ENCODE measurements around the gene SPIRE1.

The SPIRE1 gene

DNA sequence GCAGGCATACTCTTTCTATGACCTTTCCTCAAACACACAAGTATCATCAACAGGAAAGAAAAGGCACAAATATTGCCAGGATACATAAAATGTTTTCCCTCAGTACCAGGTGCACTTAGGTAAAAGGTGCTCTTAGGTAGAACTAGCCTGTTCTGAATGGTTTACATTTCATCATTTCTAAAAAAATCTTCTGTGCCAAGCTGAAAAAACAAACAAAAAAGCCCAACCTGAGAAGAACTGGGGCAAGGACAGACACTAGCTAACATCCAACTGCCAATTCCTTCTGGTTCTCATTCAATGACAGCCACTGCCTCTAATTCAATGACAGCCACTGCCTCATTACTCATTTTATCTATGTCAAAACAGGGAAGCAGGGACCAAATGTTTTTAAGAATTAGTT, 68.5 kb downstream of the SPIRE1 start:
- TF ChIP-seq, protein P1, sequence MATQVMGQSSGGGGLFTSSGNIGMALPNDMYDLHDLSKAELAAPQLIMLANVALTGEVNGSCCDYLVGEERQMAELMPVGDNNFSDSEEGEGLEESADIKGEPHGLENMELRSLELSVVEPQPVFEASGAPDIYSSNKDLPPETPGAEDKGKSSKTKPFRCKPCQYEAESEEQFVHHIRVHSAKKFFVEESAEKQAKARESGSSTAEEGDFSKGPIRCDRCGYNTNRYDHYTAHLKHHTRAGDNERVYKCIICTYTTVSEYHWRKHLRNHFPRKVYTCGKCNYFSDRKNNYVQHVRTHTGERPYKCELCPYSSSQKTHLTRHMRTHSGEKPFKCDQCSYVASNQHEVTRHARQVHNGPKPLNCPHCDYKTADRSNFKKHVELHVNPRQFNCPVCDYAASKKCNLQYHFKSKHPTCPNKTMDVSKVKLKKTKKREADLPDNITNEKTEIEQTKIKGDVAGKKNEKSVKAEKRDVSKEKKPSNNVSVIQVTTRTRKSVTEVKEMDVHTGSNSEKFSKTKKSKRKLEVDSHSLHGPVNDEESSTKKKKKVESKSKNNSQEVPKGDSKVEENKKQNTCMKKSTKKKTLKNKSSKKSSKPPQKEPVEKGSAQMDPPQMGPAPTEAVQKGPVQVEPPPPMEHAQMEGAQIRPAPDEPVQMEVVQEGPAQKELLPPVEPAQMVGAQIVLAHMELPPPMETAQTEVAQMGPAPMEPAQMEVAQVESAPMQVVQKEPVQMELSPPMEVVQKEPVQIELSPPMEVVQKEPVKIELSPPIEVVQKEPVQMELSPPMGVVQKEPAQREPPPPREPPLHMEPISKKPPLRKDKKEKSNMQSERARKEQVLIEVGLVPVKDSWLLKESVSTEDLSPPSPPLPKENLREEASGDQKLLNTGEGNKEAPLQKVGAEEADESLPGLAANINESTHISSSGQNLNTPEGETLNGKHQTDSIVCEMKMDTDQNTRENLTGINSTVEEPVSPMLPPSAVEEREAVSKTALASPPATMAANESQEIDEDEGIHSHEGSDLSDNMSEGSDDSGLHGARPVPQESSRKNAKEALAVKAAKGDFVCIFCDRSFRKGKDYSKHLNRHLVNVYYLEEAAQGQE (IDR thresholded peaks at IDR 0.05; ENCODE audit: low read depth), result no peak
- TF ChIP-seq EGR1 (IDR thresholded peaks at IDR 0.05), result no peak
- no peak for TF ChIP-seq YY1 (IDR thresholded peaks at IDR 0.05; ENCODE audit: low read depth)
- TF ChIP-seq TEAD4 (IDR thresholded peaks at IDR 0.05), result no peak
- TF ChIP-seq FOXM1 (IDR thresholded peaks at IDR 0.05; ENCODE audit: borderline replicate concordance, low read depth), result no peak
- no peak for TF ChIP-seq EP300 (IDR thresholded peaks at IDR 0.05; ENCODE audit: borderline replicate concordance)
- TF ChIP-seq TAF1 (IDR thresholded peaks at IDR 0.05; ENCODE audit: low read depth), result no peak
- no peak for TF ChIP-seq TCF12 (IDR thresholded peaks at IDR 0.05; ENCODE audit: low read depth)
- TF ChIP-seq RAD21 (IDR thresholded peaks at IDR 0.05; ENCODE audit: low read depth), result no peak
- TF ChIP-seq CREB1 (IDR thresholded peaks at IDR 0.05; ENCODE audit: low read depth), result no peak
- no peak for TF ChIP-seq NFIC (IDR thresholded peaks at IDR 0.05)
- TF ChIP-seq, protein P2, sequence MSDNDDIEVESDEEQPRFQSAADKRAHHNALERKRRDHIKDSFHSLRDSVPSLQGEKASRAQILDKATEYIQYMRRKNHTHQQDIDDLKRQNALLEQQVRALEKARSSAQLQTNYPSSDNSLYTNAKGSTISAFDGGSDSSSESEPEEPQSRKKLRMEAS (IDR thresholded peaks at IDR 0.05), result no peak
- TF ChIP-seq CEBPB (IDR thresholded peaks at IDR 0.05), result no peak
- TF ChIP-seq, protein P3, sequence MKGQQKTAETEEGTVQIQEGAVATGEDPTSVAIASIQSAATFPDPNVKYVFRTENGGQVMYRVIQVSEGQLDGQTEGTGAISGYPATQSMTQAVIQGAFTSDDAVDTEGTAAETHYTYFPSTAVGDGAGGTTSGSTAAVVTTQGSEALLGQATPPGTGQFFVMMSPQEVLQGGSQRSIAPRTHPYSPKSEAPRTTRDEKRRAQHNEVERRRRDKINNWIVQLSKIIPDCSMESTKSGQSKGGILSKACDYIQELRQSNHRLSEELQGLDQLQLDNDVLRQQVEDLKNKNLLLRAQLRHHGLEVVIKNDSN (IDR thresholded peaks at IDR 0.05), result no peak
- no peak for TF ChIP-seq ZBTB7A (IDR thresholded peaks at IDR 0.05; ENCODE audit: low read depth)

DNA sequence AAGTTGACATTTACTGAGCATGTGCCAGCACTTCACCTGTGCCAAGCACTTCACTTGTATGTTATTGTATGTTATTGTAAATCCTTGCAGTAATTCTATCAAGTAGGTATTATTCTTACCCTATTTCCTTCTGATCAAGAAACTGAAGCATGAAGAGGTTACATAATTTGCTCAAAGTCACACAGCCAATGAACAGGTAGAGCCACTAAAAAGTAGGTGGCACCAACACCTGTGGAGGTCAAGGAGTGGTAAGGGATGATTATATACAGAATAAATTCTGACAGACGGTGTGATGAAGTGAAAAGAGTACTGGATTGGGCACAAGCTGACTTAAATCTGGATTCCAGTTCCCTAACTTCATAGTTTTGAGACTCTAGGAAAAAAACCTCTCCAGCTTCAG, 71.0 kb downstream of the SPIRE1 start:
- TF ChIP-seq CEBPB (IDR thresholded peaks at IDR 0.05), result no peak
- no peak for TF ChIP-seq TCF12 (IDR thresholded peaks at IDR 0.05; ENCODE audit: low read depth)
- TF ChIP-seq TAF1 (IDR thresholded peaks at IDR 0.05; ENCODE audit: low read depth), result no peak
- TF ChIP-seq, protein P1 (IDR thresholded peaks at IDR 0.05; ENCODE audit: low read depth), result no peak
- TF ChIP-seq EGR1 (IDR thresholded peaks at IDR 0.05), result no peak
- TF ChIP-seq, protein P3 (IDR thresholded peaks at IDR 0.05), result no peak
- TF ChIP-seq ZBTB7A (IDR thresholded peaks at IDR 0.05; ENCODE audit: low read depth), result no peak
- no peak for TF ChIP-seq EP300 (IDR thresholded peaks at IDR 0.05; ENCODE audit: borderline replicate concordance)
- TF ChIP-seq CREB1 (IDR thresholded peaks at IDR 0.05; ENCODE audit: low read depth), result no peak

DNA sequence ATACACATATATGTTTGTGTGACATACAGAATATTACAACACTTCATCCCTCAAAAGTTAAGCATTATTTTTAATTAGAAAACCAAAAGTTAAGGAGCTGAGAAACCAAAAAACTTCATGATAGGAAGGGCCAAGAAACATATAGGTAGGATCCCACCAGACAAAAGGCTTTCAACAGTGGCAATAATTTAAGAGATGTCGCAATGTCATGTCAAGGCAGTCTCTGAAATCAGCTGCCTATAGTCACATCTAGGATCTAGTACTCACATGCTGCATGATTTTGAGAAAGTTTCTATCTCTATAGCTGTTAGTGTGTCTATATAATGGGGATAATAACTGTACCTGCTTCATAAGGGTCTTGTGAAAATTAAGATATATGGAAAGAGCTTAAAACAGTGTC, 72.7 kb downstream of the SPIRE1 start:
- TF ChIP-seq TEAD4 (IDR thresholded peaks at IDR 0.05) (no peak), CEBPB (IDR thresholded peaks at IDR 0.05) (peak; percentile 76)

DNA sequence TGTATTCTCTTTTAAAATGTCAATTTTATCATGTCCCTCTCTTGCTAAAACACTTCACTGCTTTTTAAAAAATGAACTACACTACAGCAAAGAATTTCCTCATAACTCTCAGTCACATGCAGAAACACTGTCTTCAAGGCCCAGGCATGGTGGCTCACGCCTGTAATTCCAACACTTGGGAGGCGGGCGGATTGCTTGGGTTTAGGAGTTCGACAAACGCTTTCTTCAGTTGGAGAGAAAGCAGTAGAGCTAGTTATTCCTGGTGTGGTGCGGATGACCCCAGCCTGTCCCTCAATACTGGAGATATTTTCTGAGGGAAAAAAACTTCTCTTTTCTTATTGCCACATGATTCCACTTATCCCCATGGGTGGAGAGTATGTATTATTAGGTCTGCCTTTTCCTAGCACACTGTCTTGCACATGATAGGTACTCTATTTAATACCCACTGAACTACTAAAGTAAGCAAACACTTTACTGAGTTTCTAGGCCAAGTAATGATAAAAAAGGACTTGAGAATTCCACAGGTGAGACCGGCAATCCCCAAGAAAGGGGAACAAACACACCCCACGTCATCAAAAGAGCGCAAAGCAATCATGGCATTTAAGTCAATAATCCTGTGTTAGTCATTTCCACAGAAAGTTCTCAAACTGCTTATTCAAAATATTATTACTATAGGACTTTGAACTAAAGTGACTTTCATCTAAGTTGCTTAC, 77.1 kb downstream of the SPIRE1 start:
- TF ChIP-seq TCF12 (IDR thresholded peaks at IDR 0.05; ENCODE audit: low read depth) (no peak), RAD21 (IDR thresholded peaks at IDR 0.05; ENCODE audit: low read depth) (no peak), TAF1 (IDR thresholded peaks at IDR 0.05; ENCODE audit: low read depth) (no peak), CREB1 (IDR thresholded peaks at IDR 0.05; ENCODE audit: low read depth) (no peak), CEBPB (IDR thresholded peaks at IDR 0.05) (no peak), EP300 (IDR thresholded peaks at IDR 0.05; ENCODE audit: borderline replicate concordance) (no peak)
- TF ChIP-seq, protein P1 (IDR thresholded peaks at IDR 0.05; ENCODE audit: low read depth), result no peak
- TF ChIP-seq, protein P3 (IDR thresholded peaks at IDR 0.05), result no peak

Data from Ishikawa (cell line).